OCI-LY1 (cell line): Measurements from ENCODE around the gene NANS.

ENCODE experiments used
- H2AFZ ChIP-seq: fragments of 200-600 bp; sonication (generic), shearing (Covaris generic); 2 replicates; pipeline ENCODE4 v1.6.0; 2014; ENCODE audit warnings: antibody characterized with exemption, mild to moderate bottlenecking, low read length
- H3F3A ChIP-seq: fragments of 200-600 bp; sonication (generic), shearing (Covaris generic); 2 replicates; pipeline ENCODE4 v1.6.0; 2014; ENCODE audit warnings: mild to moderate bottlenecking, antibody characterized with exemption, low read length, moderate library complexity; ENCODE audit not compliant: insufficient read depth
- H3K27ac ChIP-seq: fragments of 200-600 bp; sonication (generic); 2 replicates; pipeline ENCODE4 v1.5.1; 2014; ENCODE audit warnings: low read length, mixed run types, mild to moderate bottlenecking, low read depth; ENCODE audit not compliant: poor library complexity, severe bottlenecking
- H3K27me3 ChIP-seq: fragments of 200-600 bp; sonication (generic); 2 replicates; pipeline ENCODE4 v1.6.0; 2014; ENCODE audit warnings: antibody characterized with exemption, mild to moderate bottlenecking, low read length, moderate library complexity; ENCODE audit not compliant: insufficient read depth
- H3K36me3 ChIP-seq: fragments of 200-600 bp; sonication (generic); 2 replicates; pipeline ENCODE4 v1.6.1; 2014; ENCODE audit warnings: mild to moderate bottlenecking, antibody characterized with exemption, low read length, moderate library complexity, mixed read lengths; ENCODE audit not compliant: insufficient read depth
- H3K4me1 ChIP-seq: fragments of 200-600 bp; sonication (generic); 2 replicates; pipeline ENCODE4 v1.5.1; 2014; ENCODE audit warnings: mild to moderate bottlenecking, low read length, moderate library complexity; ENCODE audit not compliant: insufficient read depth, severe bottlenecking
- H3K4me2 ChIP-seq: fragments of 200-600 bp; sonication (generic), shearing (Covaris generic); 2 replicates; pipeline ENCODE4 v1.6.1; 2014; ENCODE audit warnings: low read length
- H3K4me3 ChIP-seq: fragments of 200-600 bp; sonication (generic); 2 replicates; pipeline ENCODE4 v1.5.1; 2014; ENCODE audit warnings: low read length, low read depth, mild to moderate bottlenecking, mixed read lengths; ENCODE audit not compliant: poor library complexity, severe bottlenecking
- H3K79me2 ChIP-seq: fragments of 200-600 bp; shearing (Covaris generic); 2 replicates; pipeline ENCODE4 v1.6.1; 2016; ENCODE audit warnings: mixed run types, low read length, mixed read lengths; ENCODE audit not compliant: insufficient read depth
- H3K9ac ChIP-seq: fragments of 200-600 bp; sonication (generic), shearing (Covaris generic); 2 replicates; pipeline ENCODE4 v1.6.1; 2014; ENCODE audit warnings: mild to moderate bottlenecking, low read length, mixed read lengths
- H3K9me2 ChIP-seq: fragments of 200-600 bp; sonication (generic), shearing (Covaris generic); 2 replicates; pipeline ENCODE4 v1.6.1; 2014; ENCODE audit warnings: low read depth, mild to moderate bottlenecking, low read length, mixed read lengths
- H3K9me3 ChIP-seq: fragments of 200-600 bp; shearing (Covaris generic); 2 replicates; pipeline ENCODE4 v1.6.1; 2014; ENCODE audit warnings: low read length, mixed read lengths
- H4K20me1 ChIP-seq: fragments of 200-600 bp; sonication (generic), shearing (Covaris generic); 2 replicates; pipeline ENCODE4 v1.6.0; 2016; ENCODE audit warnings: mild to moderate bottlenecking, low read length; ENCODE audit not compliant: insufficient read depth
- EZH2 ChIP-seq: fragments of 200-600 bp; sonication (generic), shearing (Covaris generic); IDR thresholded peaks from 2 replicates; pipeline ENCODE4 v1.8.0; 2017; ENCODE audit warnings: borderline replicate concordance, mixed run types, mild to moderate bottlenecking, antibody characterized with exemption, low read length, moderate library complexity, mixed read lengths
- TF ChIP-seq, protein P1 (sequence below): fragments of 200-600 bp; sonication (generic), shearing (Covaris generic); IDR thresholded peaks from 2 replicates; pipeline ENCODE4 v1.5.1; 2017; ENCODE audit warnings: mild to moderate bottlenecking, antibody characterized with exemption, low read length, moderate library complexity, mixed read lengths

NANS gene

DNA sequence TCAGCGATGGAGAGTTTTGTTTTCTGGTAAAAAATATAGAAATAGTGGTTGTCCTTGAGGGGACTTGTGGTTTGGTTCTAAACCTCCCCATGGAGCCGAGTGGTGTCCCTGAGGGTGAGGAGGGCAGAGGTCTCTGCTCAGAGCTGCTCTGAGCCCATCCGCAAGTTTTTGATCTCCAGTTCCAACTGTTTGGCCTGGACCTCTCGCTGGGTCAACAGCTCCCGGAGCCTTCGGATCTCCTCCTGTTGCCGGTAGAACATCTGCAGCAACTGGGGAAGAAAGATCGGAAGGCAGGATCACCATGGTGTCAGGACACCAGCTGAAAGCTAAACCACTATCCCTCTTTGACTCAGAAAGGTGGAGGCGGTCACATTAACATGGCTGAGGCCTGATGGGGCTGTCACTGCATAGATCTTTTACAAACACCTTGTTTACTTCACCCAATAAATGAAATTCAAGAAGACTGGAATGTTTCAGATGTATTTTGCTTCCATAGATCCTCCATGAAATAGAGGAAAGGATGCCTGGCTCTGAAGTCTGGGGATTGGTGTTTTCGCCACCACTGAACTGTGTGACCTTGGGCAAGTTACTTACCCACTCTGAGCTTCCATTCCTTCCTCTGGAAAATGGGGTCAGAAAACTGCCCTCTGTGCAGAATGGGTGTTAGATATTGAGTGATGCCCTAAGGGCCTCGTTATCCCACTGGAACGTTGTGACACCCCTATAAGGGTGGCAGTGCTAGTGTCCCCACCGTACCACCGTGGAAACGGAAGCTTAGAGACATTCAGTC is 68.3 kb downstream of the NANS start:
- peaks cover 33% of the 10 kb centered on the region for H3K4me1 ChIP-seq
- H3K27me3 ChIP-seq: no peaks in the 10 kb centered on the region
- H3K9me2 ChIP-seq: no peaks in the 10 kb centered on the region
- H3K36me3 ChIP-seq: no peaks in the 10 kb centered on the region
- H3K9ac ChIP-seq: no peak overlapping the region
- no peaks in the 10 kb centered on the region for H3K79me2 ChIP-seq
- H3K27ac ChIP-seq: no peak overlapping the region
- no peaks in the 10 kb centered on the region for H4K20me1 ChIP-seq
- no peaks in the 10 kb centered on the region for H3K9me3 ChIP-seq
- TF ChIP-seq, protein P1, sequence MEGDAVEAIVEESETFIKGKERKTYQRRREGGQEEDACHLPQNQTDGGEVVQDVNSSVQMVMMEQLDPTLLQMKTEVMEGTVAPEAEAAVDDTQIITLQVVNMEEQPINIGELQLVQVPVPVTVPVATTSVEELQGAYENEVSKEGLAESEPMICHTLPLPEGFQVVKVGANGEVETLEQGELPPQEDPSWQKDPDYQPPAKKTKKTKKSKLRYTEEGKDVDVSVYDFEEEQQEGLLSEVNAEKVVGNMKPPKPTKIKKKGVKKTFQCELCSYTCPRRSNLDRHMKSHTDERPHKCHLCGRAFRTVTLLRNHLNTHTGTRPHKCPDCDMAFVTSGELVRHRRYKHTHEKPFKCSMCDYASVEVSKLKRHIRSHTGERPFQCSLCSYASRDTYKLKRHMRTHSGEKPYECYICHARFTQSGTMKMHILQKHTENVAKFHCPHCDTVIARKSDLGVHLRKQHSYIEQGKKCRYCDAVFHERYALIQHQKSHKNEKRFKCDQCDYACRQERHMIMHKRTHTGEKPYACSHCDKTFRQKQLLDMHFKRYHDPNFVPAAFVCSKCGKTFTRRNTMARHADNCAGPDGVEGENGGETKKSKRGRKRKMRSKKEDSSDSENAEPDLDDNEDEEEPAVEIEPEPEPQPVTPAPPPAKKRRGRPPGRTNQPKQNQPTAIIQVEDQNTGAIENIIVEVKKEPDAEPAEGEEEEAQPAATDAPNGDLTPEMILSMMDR: no peak
- no peak for TF ChIP-seq EZH2
- H3K4me3 ChIP-seq: no peak overlapping the region
- no peak overlapping the region for H2AFZ ChIP-seq
- no peak overlapping the region for H3K4me2 ChIP-seq
- no peaks in the 10 kb centered on the region for H3F3A ChIP-seq

DNA sequence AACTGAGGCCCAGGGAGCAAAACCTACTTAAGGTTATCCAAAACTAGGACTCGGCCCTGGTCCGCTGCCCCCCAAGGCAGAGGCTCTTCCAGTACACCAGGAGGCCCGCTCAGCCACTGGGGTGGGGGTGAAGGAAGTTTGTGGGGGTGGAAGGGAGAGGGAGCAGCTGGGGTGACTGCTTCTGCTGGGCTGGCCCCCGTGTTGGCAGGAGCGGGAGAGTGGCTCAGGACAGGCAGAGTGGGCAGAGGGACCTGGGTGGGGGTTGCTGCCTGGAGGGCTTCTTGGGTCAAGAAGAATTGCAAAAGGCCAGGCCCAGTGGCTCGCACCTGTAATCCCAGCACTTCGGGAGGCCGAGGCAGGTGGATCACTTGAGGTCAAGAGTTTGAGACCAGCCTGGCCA is 70.7 kb downstream of the NANS start:
- H3K9ac ChIP-seq: no peak overlapping the region
- H2AFZ ChIP-seq: no peak overlapping the region
- H3K4me2 ChIP-seq: no peak overlapping the region
- H3K79me2 ChIP-seq: no peaks in the 10 kb centered on the region
- no peaks in the 10 kb centered on the region for H4K20me1 ChIP-seq
- no peaks in the 10 kb centered on the region for H3K9me3 ChIP-seq
- no peak for TF ChIP-seq EZH2
- TF ChIP-seq, protein P1: no peak
- no peaks in the 10 kb centered on the region for H3F3A ChIP-seq
- H3K4me3 ChIP-seq: no peak overlapping the region
- no peak overlapping the region for H3K27ac ChIP-seq
- peaks cover 10% of the 10 kb centered on the region for H3K4me1 ChIP-seq
- no peaks in the 10 kb centered on the region for H3K9me2 ChIP-seq
- H3K27me3 ChIP-seq: no peaks in the 10 kb centered on the region
- H3K36me3 ChIP-seq: no peaks in the 10 kb centered on the region

DNA sequence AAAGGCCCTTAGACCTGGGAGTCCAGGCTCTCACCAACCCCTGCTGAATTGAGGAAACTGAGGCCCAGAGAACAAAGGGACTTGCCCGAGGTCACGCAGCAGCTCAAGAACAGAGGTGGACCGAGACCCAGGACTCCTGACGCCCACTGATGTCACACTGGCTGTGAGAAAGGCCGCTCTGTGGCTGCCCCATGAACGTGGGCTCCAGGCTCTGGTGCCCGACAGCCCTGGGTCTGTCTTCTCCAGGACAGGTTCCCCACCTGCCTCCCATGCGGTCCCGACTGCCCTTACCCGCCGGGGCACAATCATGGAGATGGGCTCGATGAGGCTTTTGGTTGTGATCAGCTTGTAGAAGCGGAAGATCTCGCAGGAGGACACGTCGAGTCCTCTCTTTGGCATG is 71.8 kb downstream of the NANS start:
- H3K4me1 ChIP-seq: peaks cover 7% of the 10 kb centered on the region
- TF ChIP-seq EZH2: no peak
- TF ChIP-seq, protein P1: no peak

More for the DNA sequence above, 71.8 kb downstream of the NANS start:
- Histone ChIP-seq H3K9me3 (no peaks in the 10 kb centered on the region), H2AFZ (no peak overlapping the region), H3K9me2 (no peaks in the 10 kb centered on the region), H3K36me3 (no peaks in the 10 kb centered on the region), H3K9ac (no peak overlapping the region), H4K20me1 (no peaks in the 10 kb centered on the region), H3K79me2 (no peaks in the 10 kb centered on the region), H3K27me3 (no peaks in the 10 kb centered on the region), H3K4me3 (no peak overlapping the region), H3K4me2 (no peak overlapping the region), H3F3A (no peaks in the 10 kb centered on the region), H3K27ac (no peak overlapping the region)
